ENCODE measurements around the gene ATP6V1E1.

The ATP6V1E1 gene

GRCh38 chr22:17559188-17559587, 69.4 kb downstream of the ATP6V1E1 start:
- H3K9ac ChIP-seq = no peak overlapping the region

GRCh38 chr22:17554814-17555213, 73.7 kb downstream of the ATP6V1E1 start:
- no peak overlapping the region for H3K4me2 ChIP-seq
- no peak overlapping the region for H3K9ac ChIP-seq
- no peaks in the 10 kb centered on the region for H3K27me3 ChIP-seq
- no peak overlapping the region for H3K4me3 ChIP-seq
- H3K27ac ChIP-seq = no peak overlapping the region
- H4K20me1 ChIP-seq = no peaks in the 10 kb centered on the region
- H3K4me1 ChIP-seq = no peaks in the 10 kb centered on the region; the same call in 1 of the 2 replicates
- TF ChIP-seq Cebpa-rat (IDR thresholded peaks at IDR 0.05) = no peak
- no peaks in the 10 kb centered on the region for H3K9me3 ChIP-seq
- H3K36me3 ChIP-seq = no peaks in the 10 kb centered on the region

More at GRCh38 chr22:17559188-17559587, 69.4 kb downstream of the ATP6V1E1 start:
- Histone ChIP-seq H3K4me1 (peaks cover 22% of the 10 kb centered on the region), H3K9me3 (no peaks in the 10 kb centered on the region), H3K4me3 (no peak overlapping the region), H4K20me1 (no peaks in the 10 kb centered on the region), H3K4me2 (no peak overlapping the region), H3K27ac (no peak overlapping the region), H3K36me3 (no peaks in the 10 kb centered on the region), H3K27me3 (no peaks in the 10 kb centered on the region)
- no peak for TF ChIP-seq Cebpa-rat (IDR thresholded peaks at IDR 0.05)

- H3K4me3 ChIP-seq = no peak overlapping the region
- TF ChIP-seq Cebpa-rat (IDR thresholded peaks at IDR 0.05) = no peak
- H4K20me1 ChIP-seq = no peaks in the 10 kb centered on the region
- H3K27me3 ChIP-seq = no peaks in the 10 kb centered on the region
- H3K4me2 ChIP-seq = no peak overlapping the region
- H3K36me3 ChIP-seq = no peaks in the 10 kb centered on the region
- H3K4me1 ChIP-seq = no peaks in the 10 kb centered on the region; the same call in 1 of the 2 replicates
- H3K9me3 ChIP-seq = no peaks in the 10 kb centered on the region
- no peak overlapping the region for H3K27ac ChIP-seq
- no peak overlapping the region for H3K9ac ChIP-seq
These were observed 75.8 kb downstream of the ATP6V1E1 start for GRCh38 chr22:17552737-17553136.

GRCh38 chr22:17549655-17550054, 78.9 kb downstream of the ATP6V1E1 start:
- Histone ChIP-seq H3K27me3 (no peaks in the 10 kb centered on the region), H3K9me3 (no peaks in the 10 kb centered on the region)
- TF ChIP-seq Cebpa-rat (IDR thresholded peaks at IDR 0.05) = no peak

GRCh38 chr22:17549183-17549582, 79.4 kb downstream of the ATP6V1E1 start:
- no peak overlapping the region for H3K9ac ChIP-seq
- no peaks in the 10 kb centered on the region for H3K36me3 ChIP-seq
- H4K20me1 ChIP-seq = no peaks in the 10 kb centered on the region
- no peak for TF ChIP-seq Cebpa-rat (IDR thresholded peaks at IDR 0.05)
- H3K4me3 ChIP-seq = no peak overlapping the region
- H3K4me2 ChIP-seq = no peak overlapping the region
- no peaks in the 10 kb centered on the region; the same call in 1 of the 2 replicates for H3K4me1 ChIP-seq
- no peak overlapping the region for H3K27ac ChIP-seq
- H3K9me3 ChIP-seq = no peaks in the 10 kb centered on the region
- H3K27me3 ChIP-seq = no peaks in the 10 kb centered on the region

More at GRCh38 chr22:17549655-17550054, 78.9 kb downstream of the ATP6V1E1 start:
- Histone ChIP-seq H3K36me3 (no peaks in the 10 kb centered on the region), H3K4me1 (no peaks in the 10 kb centered on the region; the same call in 1 of the 2 replicates), H3K4me3 (no peak overlapping the region), H3K27ac (no peak overlapping the region), H3K9ac (no peak overlapping the region), H3K4me2 (no peak overlapping the region), H4K20me1 (no peaks in the 10 kb centered on the region)

- H3K9me3 ChIP-seq = no peaks in the 10 kb centered on the region
- no peak overlapping the region for H3K27ac ChIP-seq
- no peak overlapping the region for H3K4me2 ChIP-seq
- H3K27me3 ChIP-seq = no peaks in the 10 kb centered on the region
- no peak for TF ChIP-seq Cebpa-rat (IDR thresholded peaks at IDR 0.05)
- H3K9ac ChIP-seq = no peak overlapping the region
- no peaks in the 10 kb centered on the region for H3K36me3 ChIP-seq
- H4K20me1 ChIP-seq = no peaks in the 10 kb centered on the region
- no peaks in the 10 kb centered on the region; the same call in 1 of the 2 replicates for H3K4me1 ChIP-seq
- H3K4me3 ChIP-seq = no peak overlapping the region
These were observed 79.9 kb downstream of the ATP6V1E1 start for GRCh38 chr22:17548756-17549035.

- Histone ChIP-seq H3K27me3 (no peaks in the 10 kb centered on the region), H3K36me3 (no peaks in the 10 kb centered on the region)
These were observed 80.4 kb downstream of the ATP6V1E1 start for GRCh38 chr22:17548010-17548755.

GRCh38 chr22:17542452-17542851, 86.1 kb downstream of the ATP6V1E1 start:
- no peaks in the 10 kb centered on the region for H3K4me1 ChIP-seq
- H3K27ac ChIP-seq = no peak overlapping the region
- no peaks in the 10 kb centered on the region for H4K20me1 ChIP-seq
- no peak overlapping the region for H3K4me3 ChIP-seq
- H3K27me3 ChIP-seq = no peaks in the 10 kb centered on the region
- H3K4me2 ChIP-seq = no peak overlapping the region
- no peak overlapping the region for H3K9ac ChIP-seq
- no peaks in the 10 kb centered on the region for H3K9me3 ChIP-seq
- TF ChIP-seq Cebpa-rat (IDR thresholded peaks at IDR 0.05) = no peak
- no peaks in the 10 kb centered on the region for H3K36me3 ChIP-seq

More at GRCh38 chr22:17548010-17548755, 80.4 kb downstream of the ATP6V1E1 start:
- no peak overlapping the region for H3K4me3 ChIP-seq
- no peak overlapping the region for H3K4me2 ChIP-seq
- no peak overlapping the region for H3K9ac ChIP-seq
- H4K20me1 ChIP-seq = no peaks in the 10 kb centered on the region
- TF ChIP-seq Cebpa-rat (IDR thresholded peaks at IDR 0.05) = no peak
- H3K9me3 ChIP-seq = no peaks in the 10 kb centered on the region
- H3K4me1 ChIP-seq = no peaks in the 10 kb centered on the region
- no peak overlapping the region for H3K27ac ChIP-seq

All from BLaER1 (cell line).